ENCODE results near the gene PSMD4.
"Not testable (repeated sequence)": the region's sequence is repeated elsewhere in the genome, so short reads cannot be mapped to it uniquely, and the experiment has no call there.

The PSMD4 gene

GRCh38 chr1:151254217-151255213 lies at the start of gene PSMD4:
Gene PSMD4, plus strand, starts transcription at chr1:151254734. Its CDS starts 49 bp downstream, at chr1:151254783.
- CTCF ChIA-PET: interaction anchor here (0.7 kb wide), 1 partner anchor 11 kb away, joined by 3 read pairs; no protein-coding TSS in a partner anchor
- no peak for TF ChIP-seq CTCF (conservative IDR thresholded peaks at IDR 0.05; ENCODE audit: low read depth)
- peak within 1 kb of the TSS; percentile 88 for H3K27ac ChIP-seq
- DNase-seq (ENCODE audit: low spot score): peak; percentile 100
- POLR2A ChIA-PET (ENCODE audit: low non-redundant PET): interaction anchor here (1.1 kb wide), 1 partner anchor 27 kb away, joined by 5 read pairs; no protein-coding TSS in a partner anchor

GRCh38 chr1:151205381-151205965 lies 49.1 kb upstream of the PSMD4 start:
- H3K27ac ChIP-seq: peak overlapping the region; percentile 45
- CTCF ChIA-PET; POLR2A ChIA-PET (ENCODE audit: low non-redundant PET): not testable (repeated sequence)

DNA sequence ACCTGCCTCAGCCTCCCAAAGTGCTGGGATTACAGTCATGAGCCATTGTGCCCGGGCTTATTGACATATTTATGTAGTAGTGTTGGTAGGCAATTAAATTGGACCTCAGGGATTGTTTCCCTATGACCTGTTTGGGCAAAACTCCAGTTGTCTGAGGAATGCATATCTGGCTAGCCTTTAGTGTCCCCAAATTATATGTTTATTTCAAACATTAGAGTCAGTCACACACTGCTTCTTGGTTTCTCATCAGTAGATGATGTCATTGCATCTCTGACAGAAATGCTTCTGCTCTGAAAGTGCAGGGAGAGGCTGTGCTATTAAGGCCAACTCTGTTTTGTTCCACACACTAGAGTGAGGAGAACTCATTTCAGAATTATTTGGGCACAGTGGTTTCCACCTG lies 43.7 kb upstream of the PSMD4 start:
- peak overlapping the region; percentile 55 for H3K27ac ChIP-seq
- DNase-seq (ENCODE audit: low spot score): no peak
- CTCF ChIA-PET: no interaction called here
- POLR2A ChIA-PET (ENCODE audit: low non-redundant PET): no interaction called here
- no peak for TF ChIP-seq CTCF (conservative IDR thresholded peaks at IDR 0.05; ENCODE audit: low read depth)

More at GRCh38 chr1:151205381-151205965, 49.1 kb upstream of the PSMD4 start:
- DNase-seq (ENCODE audit: low spot score): not testable (repeated sequence)

DNA sequence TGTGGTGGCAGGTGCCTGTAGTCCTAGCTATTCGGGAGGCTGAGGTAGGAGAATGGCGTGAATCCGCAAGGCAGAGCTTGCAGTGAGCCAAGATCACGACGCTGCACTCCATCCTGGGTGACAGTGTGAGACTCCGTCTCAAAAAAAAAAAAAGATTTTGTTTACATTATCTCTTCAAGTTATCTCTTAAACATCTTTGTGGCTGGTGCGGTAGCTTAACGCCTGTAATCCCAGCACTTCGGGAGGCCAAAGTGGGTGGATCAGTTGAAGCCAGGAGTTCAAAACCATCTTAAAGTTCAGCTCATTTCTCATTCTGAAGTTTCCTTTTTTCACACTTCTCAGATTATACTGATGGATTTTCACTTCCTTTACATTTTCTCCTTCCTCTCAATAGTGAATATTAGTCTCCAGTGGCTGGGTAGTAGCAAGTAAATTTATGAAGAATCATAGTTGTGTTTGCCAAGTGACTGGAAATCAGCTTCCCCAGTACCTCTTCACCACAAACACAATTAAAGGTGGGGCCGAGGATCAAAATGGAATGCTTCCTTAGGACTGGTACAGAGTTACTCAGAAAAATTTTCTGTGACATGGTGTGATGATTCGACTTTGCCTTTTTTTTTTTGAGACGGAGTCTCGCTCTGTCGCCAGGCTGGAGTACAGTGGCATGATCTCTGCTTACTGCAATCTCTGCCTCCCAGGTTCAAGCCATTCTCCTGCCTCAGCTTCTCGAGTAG lies 42.4 kb upstream of the PSMD4 start:
- no peak for DNase-seq (ENCODE audit: low spot score)
- no peak for TF ChIP-seq CTCF (conservative IDR thresholded peaks at IDR 0.05; ENCODE audit: low read depth)
- peak overlapping the region; percentile 55 for H3K27ac ChIP-seq
- POLR2A ChIA-PET (ENCODE audit: low non-redundant PET): no interaction called here
- CTCF ChIA-PET: interaction anchor here (0.7 kb wide), 2 partner anchors 101 to 136 kb away, joined by 3 to 4 read pairs; no protein-coding TSS in a partner anchor

DNA sequence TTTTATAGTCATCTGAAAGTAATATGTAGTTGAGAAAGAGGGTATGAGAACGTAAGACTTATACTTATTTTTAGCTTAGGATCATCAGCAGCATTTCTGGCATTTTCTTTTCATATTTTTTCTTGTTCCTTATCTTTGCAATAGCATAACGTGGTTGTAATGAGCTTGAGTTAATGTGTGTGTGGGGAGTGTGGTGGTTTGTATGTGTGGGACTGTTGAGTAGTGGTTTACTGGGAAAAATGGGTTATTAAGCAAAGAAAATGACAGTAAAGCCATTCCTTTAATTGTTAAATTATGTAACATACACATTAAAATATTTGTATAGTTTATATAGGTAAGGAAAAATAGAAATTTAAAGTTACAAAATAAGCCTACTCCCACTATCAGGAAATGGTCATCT lies 41.0 kb upstream of the PSMD4 start:
- DNase-seq (ENCODE audit: low spot score): no peak
- ChIA-PET POLR2A (ENCODE audit: low non-redundant PET) (no interaction called here), CTCF (interaction anchor here (1.0 kb wide), 1 partner anchor 14 kb away, joined by 3 read pairs; no protein-coding TSS in a partner anchor)
- H3K27ac ChIP-seq: no peak overlapping the region
- no peak for TF ChIP-seq CTCF (conservative IDR thresholded peaks at IDR 0.05; ENCODE audit: low read depth)

GRCh38 chr1:151221616-151222015 lies 32.9 kb upstream of the PSMD4 start:
- H3K27ac ChIP-seq: no peak overlapping the region
- CTCF ChIA-PET: no interaction called here
- DNase-seq (ENCODE audit: low spot score): no peak
- POLR2A ChIA-PET (ENCODE audit: low non-redundant PET): no interaction called here
- no peak for TF ChIP-seq CTCF (conservative IDR thresholded peaks at IDR 0.05; ENCODE audit: low read depth)

Data from RWPE1 (cell line).